Loucy (cell line): ENCODE data around the gene CD300LG.

Experiments
- H2AFZ ChIP-seq: fragments of 200-600 bp; sonication (generic); 2 replicates; pipeline ENCODE4 v1.6.0; 2016; ENCODE audit warnings: antibody characterized with exemption, mild to moderate bottlenecking, low read length, moderate library complexity
- H3F3A ChIP-seq: fragments of 200-600 bp; 2 replicates; pipeline ENCODE4 v1.6.0; 2016; ENCODE audit warnings: antibody characterized with exemption, low read depth, mild to moderate bottlenecking
- H3K27me3 ChIP-seq: fragments of 200-600 bp; sonication (generic); 2 replicates; pipeline ENCODE4 v1.6.1; 2014; ENCODE audit warnings: low read length, mild to moderate bottlenecking; ENCODE audit not compliant: insufficient read depth, poor library complexity, severe bottlenecking
- H3K36me3 ChIP-seq: fragments of 200-600 bp; sonication (generic); 2 replicates; pipeline ENCODE4 v1.6.1; 2016; ENCODE audit warnings: low read length; ENCODE audit not compliant: insufficient read depth
- H3K4me1 ChIP-seq: fragments of 200-600 bp; sonication (generic); 2 replicates; pipeline ENCODE4 v1.5.1; 2014; ENCODE audit warnings: low read length, mild to moderate bottlenecking; ENCODE audit not compliant: insufficient read depth, poor library complexity, severe bottlenecking
- H3K4me2 ChIP-seq: fragments of 200-600 bp; sonication (generic); 2 replicates; pipeline ENCODE4 v1.6.0; 2014; ENCODE audit warnings: antibody characterized with exemption, low read length, low read depth, mild to moderate bottlenecking; ENCODE audit not compliant: poor library complexity, severe bottlenecking
- H3K4me3 ChIP-seq: fragments of 200-600 bp; sonication (generic); 2 replicates; pipeline ENCODE4 v1.5.1; 2014; ENCODE audit warnings: low read length, mild to moderate bottlenecking, mixed read lengths; ENCODE audit not compliant: poor library complexity, severe bottlenecking
- H3K79me2 ChIP-seq: fragments of 200-600 bp; sonication (generic); 2 replicates; pipeline ENCODE4 v1.6.1; 2014; ENCODE audit warnings: low read length; ENCODE audit not compliant: insufficient read depth
- H3K9ac ChIP-seq: fragments of 200-600 bp; sonication (generic); 2 replicates; pipeline ENCODE4 v1.6.0; 2014; ENCODE audit warnings: mild to moderate bottlenecking, low read depth, low read length, moderate library complexity; ENCODE audit not compliant: poor library complexity, severe bottlenecking
- H3K9me2 ChIP-seq: fragments of 200-600 bp; sonication (generic); replicated peaks from 2 replicates; pipeline ENCODE4 v1.6.1; 2016; ENCODE audit warnings: low read depth, low read length, mixed read lengths
- H3K9me3 ChIP-seq: fragments of 200-600 bp; sonication (generic); 2 replicates; pipeline ENCODE4 v1.6.1; 2014; ENCODE audit warnings: mild to moderate bottlenecking, antibody characterized with exemption, low read length, low read depth; ENCODE audit not compliant: insufficient read depth
- H4K20me1 ChIP-seq: fragments of 200-600 bp; sonication (generic); 2 replicates; pipeline ENCODE4 v1.6.0; 2014; ENCODE audit warnings: antibody characterized with exemption, low read length, mild to moderate bottlenecking; ENCODE audit not compliant: insufficient read depth, poor library complexity, severe bottlenecking
- EZH2phosphoT487 ChIP-seq: fragments of 200-600 bp; IDR thresholded peaks from 2 replicates; pipeline ENCODE4 v1.6.1; 2018; ENCODE audit warnings: antibody characterized with exemption, mild to moderate bottlenecking, moderate library complexity, borderline replicate concordance
- TF ChIP-seq, protein P1 (sequence below): fragments of 200-600 bp; sonication (generic); conservative IDR thresholded peaks from 2 replicates; pipeline ENCODE4 v1.5.1; 2014; ENCODE audit warnings: mild to moderate bottlenecking, antibody characterized with exemption, low read length

Gene CD300LG

DNA sequence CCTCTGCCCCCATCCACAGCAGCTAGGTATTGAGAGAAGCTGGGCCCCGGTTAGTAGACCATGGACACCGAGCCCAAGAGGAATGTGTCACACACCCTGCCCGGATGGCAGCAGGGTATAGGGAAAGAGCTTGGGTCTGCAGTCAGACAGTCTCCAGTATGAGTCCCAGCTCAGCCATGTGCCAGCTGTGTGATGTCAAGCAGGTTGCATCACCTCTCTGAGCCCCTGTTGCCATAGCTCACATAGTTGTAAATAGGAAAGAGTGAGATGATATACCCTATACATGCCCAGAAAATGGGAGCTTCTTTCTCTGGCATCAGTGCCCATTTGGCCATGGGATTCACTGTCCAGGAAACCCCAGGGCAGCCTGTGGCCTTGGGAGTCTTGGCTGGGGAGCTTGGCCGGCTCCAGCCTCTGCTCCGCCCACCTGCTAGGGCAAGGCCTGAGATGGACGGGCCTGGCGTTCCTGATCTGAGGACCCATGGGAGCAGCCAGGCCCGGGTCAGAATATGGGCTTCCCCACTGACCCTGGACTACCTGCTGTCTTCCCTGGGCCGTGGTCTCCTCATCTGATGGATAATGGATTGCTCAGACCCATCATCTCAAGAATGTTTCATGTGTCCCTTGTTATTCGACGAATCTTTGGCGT lies 13.2 kb downstream of the CD300LG start:
- Histone ChIP-seq H3K27me3 (no peaks in the 10 kb centered on the region), H4K20me1 (no peaks in the 10 kb centered on the region), H2AFZ (no peak overlapping the region), H3K9ac (no peak overlapping the region), H3F3A (no peaks in the 10 kb centered on the region), H3K79me2 (no peaks in the 10 kb centered on the region), H3K36me3 (no peaks in the 10 kb centered on the region), H3K9me2 (no peaks in the 10 kb centered on the region), H3K4me2 (no peak overlapping the region), H3K4me3 (no peak overlapping the region), H3K4me1 (no peaks in the 10 kb centered on the region), H3K9me3 (no peaks in the 10 kb centered on the region)
- TF ChIP-seq, protein P1, sequence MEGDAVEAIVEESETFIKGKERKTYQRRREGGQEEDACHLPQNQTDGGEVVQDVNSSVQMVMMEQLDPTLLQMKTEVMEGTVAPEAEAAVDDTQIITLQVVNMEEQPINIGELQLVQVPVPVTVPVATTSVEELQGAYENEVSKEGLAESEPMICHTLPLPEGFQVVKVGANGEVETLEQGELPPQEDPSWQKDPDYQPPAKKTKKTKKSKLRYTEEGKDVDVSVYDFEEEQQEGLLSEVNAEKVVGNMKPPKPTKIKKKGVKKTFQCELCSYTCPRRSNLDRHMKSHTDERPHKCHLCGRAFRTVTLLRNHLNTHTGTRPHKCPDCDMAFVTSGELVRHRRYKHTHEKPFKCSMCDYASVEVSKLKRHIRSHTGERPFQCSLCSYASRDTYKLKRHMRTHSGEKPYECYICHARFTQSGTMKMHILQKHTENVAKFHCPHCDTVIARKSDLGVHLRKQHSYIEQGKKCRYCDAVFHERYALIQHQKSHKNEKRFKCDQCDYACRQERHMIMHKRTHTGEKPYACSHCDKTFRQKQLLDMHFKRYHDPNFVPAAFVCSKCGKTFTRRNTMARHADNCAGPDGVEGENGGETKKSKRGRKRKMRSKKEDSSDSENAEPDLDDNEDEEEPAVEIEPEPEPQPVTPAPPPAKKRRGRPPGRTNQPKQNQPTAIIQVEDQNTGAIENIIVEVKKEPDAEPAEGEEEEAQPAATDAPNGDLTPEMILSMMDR, result no peak
- TF ChIP-seq EZH2phosphoT487, result no peak

DNA sequence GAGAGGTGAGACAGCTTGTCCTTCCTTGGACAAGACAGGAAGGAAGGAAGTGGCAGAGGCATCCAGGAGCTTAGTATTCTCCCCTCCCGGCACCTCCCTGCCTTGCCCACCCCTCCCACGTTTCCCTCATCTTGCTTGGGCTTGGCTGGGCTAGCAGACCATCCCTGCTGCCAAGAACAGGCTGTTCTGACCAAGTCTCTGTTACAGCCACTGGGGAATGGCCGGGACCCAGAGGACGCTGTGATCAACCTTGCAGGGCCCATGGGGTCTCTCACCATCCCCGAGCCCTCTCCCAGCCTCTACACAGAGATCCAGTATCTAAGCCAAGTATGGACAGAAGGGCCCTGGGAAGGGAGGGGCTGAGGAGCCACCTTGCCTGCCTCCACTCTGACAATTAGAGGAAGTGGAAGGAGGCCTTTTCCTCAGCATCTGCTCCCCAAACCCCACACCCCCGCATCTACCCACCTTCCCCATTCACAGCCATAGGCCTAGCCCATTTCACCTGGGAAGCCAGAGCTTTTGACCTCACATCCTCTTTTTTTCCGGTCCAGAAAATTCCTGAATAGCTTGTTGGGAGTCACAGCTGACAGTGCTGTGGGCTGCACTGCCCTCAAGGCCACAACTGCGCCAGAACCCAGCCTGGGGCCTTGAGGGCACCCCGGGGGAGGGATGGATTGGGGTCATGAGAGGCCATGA lies 14.1 kb downstream of the CD300LG start:
- Histone ChIP-seq H3K9ac (no peak overlapping the region), H3K4me2 (no peak overlapping the region), H3K9me3 (no peaks in the 10 kb centered on the region)

DNA sequence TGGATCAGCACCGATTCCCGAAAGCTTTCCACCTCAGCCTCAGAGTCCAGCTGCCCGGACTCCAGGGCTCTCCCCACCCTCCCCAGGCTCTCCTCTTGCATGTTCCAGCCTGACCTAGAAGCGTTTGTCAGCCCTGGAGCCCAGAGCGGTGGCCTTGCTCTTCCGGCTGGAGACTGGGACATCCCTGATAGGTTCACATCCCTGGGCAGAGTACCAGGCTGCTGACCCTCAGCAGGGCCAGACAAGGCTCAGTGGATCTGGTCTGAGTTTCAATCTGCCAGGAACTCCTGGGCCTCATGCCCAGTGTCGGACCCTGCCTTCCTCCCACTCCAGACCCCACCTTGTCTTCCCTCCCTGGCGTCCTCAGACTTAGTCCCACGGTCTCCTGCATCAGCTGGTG lies 15.0 kb downstream of the CD300LG start:
- H3F3A ChIP-seq, result no peaks in the 10 kb centered on the region
- H3K4me3 ChIP-seq, result no peak overlapping the region
- H3K9me2 ChIP-seq, result no peaks in the 10 kb centered on the region
- TF ChIP-seq EZH2phosphoT487, result no peak
- TF ChIP-seq, protein P1, result no peak
- H4K20me1 ChIP-seq, result no peaks in the 10 kb centered on the region
- H3K9ac ChIP-seq, result no peak overlapping the region
- no peaks in the 10 kb centered on the region for H3K9me3 ChIP-seq
- no peak overlapping the region for H3K4me2 ChIP-seq
- H3K4me1 ChIP-seq, result peaks cover 4% of the 10 kb centered on the region
- no peak overlapping the region for H2AFZ ChIP-seq
- no peaks in the 10 kb centered on the region for H3K79me2 ChIP-seq
- no peaks in the 10 kb centered on the region for H3K36me3 ChIP-seq
- H3K27me3 ChIP-seq, result no peaks in the 10 kb centered on the region

More for the DNA sequence above, 14.1 kb downstream of the CD300LG start:
- Histone ChIP-seq H3K36me3 (no peaks in the 10 kb centered on the region), H3K4me3 (no peak overlapping the region), H2AFZ (no peak overlapping the region), H4K20me1 (no peaks in the 10 kb centered on the region), H3K9me2 (no peaks in the 10 kb centered on the region), H3K27me3 (no peaks in the 10 kb centered on the region), H3K4me1 (peaks cover 4% of the 10 kb centered on the region), H3F3A (no peaks in the 10 kb centered on the region), H3K79me2 (no peaks in the 10 kb centered on the region)
- TF ChIP-seq, protein P1, result no peak
- TF ChIP-seq EZH2phosphoT487, result no peak
